Fibroblast of mammary gland (primary cell): Measurements from ENCODE around the gene C1QTNF9B.

Experiments
- DNase-seq: peaks from one replicate; pipeline ENCODE4 v3.0.0-alpha.2; 2010; ENCODE audit warnings: low read depth
- H3K4me3 ChIP-seq: 2 replicates; pipeline ENCODE4 v1.5.1; 2011; ENCODE audit warnings: low read depth, mild to moderate bottlenecking, low read length, moderate library complexity; ENCODE audit not compliant: control insufficient read depth
- CTCF ChIP-seq: conservative IDR thresholded peaks from 2 replicates; pipeline ENCODE4 v1.5.1; 2011; ENCODE audit warnings: low read depth, low read length, inconsistent platforms; ENCODE audit not compliant: control insufficient read depth, insufficient read depth

The C1QTNF9B gene

GRCh38 chr13:23865906-23866305 is 31.4 kb downstream of the C1QTNF9B start:
- no peak for DNase-seq
- no peak for TF ChIP-seq CTCF
- H3K4me3 ChIP-seq = no peak overlapping the region

GRCh38 chr13:23865026-23865425 is 32.3 kb downstream of the C1QTNF9B start:
- TF ChIP-seq CTCF = no peak
- no peak overlapping the region for H3K4me3 ChIP-seq
- no peak for DNase-seq

GRCh38 chr13:23861310-23861709 is 36.0 kb downstream of the C1QTNF9B start:
- H3K4me3 ChIP-seq = no peak overlapping the region
- DNase-seq = no peak
- no peak for TF ChIP-seq CTCF

GRCh38 chr13:23859904-23860303 is 37.4 kb downstream of the C1QTNF9B start:
- no peak for TF ChIP-seq CTCF
- H3K4me3 ChIP-seq = no peak overlapping the region
- no peak for DNase-seq

- TF ChIP-seq CTCF = no peak
- DNase-seq = no peak
- no peak overlapping the region for H3K4me3 ChIP-seq
These were observed 37.8 kb downstream of the C1QTNF9B start for GRCh38 chr13:23859455-23859854.

- no peak for DNase-seq
- no peak for TF ChIP-seq CTCF
- H3K4me3 ChIP-seq = no peak overlapping the region
These were observed 38.8 kb downstream of the C1QTNF9B start for GRCh38 chr13:23858546-23858945.
